BE2C (cell line): ENCODE results near the gene PSEN2.
"Not testable (repeated sequence)": the region's sequence is repeated elsewhere in the genome, so short reads cannot be mapped to it uniquely, and the experiment has no call there.

ENCODE experiments used
- DNase-seq: peaks from one replicate; pipeline ENCODE4 v3.0.0-alpha.2; 2020
- H3K27me3 ChIP-seq: fragments of 250-450 bp; sonication (Bioruptor Pico); 2 replicates; pipeline ENCODE4 v1.5.1; 2020; ENCODE audit warnings: mild to moderate bottlenecking
- H3K36me3 ChIP-seq: fragments of 250-450 bp; sonication (Bioruptor Pico); 2 replicates; pipeline ENCODE4 v1.5.1; 2020; ENCODE audit warnings: mild to moderate bottlenecking
- H3K4me1 ChIP-seq: fragments of 250-450 bp; sonication (Bioruptor Pico); 2 replicates; pipeline ENCODE4 v1.5.1; 2020
- H3K4me3 ChIP-seq: 2 replicates; pipeline ENCODE4 v1.5.1; 2011; ENCODE audit warnings: low read depth, low read length
- H3K9me3 ChIP-seq: fragments of 250-450 bp; sonication (Bioruptor Pico); 2 replicates; pipeline ENCODE4 v1.5.1; 2020
- CTCF ChIP-seq: IDR thresholded peaks from 2 replicates; pipeline ENCODE4 v1.5.1; 2012; ENCODE audit warnings: mild to moderate bottlenecking, low read depth, low read length

The PSEN2 gene

GRCh38 chr1:226832613-226833012 lies 37.8 kb upstream of the PSEN2 start:
- Histone ChIP-seq H3K27me3 (no peaks in the 10 kb centered on the region), H3K4me1 (no peaks in the 10 kb centered on the region), H3K9me3 (no peaks in the 10 kb centered on the region), H3K4me3 (no peak overlapping the region), H3K36me3 (no peaks in the 10 kb centered on the region)
- no peak for TF ChIP-seq CTCF
- DNase-seq: no peak

DNA sequence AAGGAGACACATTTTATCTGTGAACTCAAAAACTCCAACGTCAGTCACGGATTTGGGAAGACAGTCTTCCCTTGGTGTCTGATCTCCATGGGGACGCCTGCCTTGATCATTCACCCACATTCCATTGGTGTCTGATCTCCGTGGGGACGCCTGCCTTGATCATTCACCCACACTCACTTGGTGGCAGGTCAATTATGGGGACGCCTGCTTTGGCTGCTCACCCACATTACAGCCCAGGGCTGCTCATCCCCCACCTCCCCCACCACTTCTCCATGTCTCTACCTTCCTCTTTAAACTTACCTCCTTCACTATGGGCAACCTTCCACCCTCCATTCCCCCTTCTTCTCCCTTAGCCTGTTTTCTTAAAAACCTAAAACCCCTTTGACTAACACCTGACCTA lies 36.2 kb upstream of the PSEN2 start:
- H3K27me3 ChIP-seq, DNase-seq, H3K4me3 ChIP-seq: not testable (repeated sequence)

GRCh38 chr1:226835396-226835795 lies 35.0 kb upstream of the PSEN2 start:
- not testable (repeated sequence) for DNase-seq, H3K36me3 ChIP-seq, H3K27me3 ChIP-seq

More for the DNA sequence above, 36.2 kb upstream of the PSEN2 start:
- H3K9me3 ChIP-seq, H3K36me3 ChIP-seq, H3K4me1 ChIP-seq: not testable (repeated sequence)

DNA sequence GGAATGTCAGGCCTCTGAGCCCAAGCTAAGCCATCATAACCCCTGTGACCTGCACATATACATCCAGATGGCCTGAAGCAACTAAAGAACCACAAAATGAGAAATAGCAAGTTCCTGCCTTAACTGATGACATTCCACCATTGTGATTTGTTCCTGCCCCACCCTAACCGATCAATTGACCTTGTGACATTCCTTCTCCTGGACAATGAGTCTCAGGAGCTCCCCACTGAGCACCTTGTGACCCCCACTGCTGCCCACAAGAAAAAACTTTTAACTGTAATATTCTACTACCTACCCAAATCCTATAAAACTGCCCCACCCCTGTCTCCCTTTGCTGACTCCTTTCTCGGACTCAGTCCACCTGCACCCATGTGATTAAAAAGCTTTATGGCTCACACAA lies 32.5 kb upstream of the PSEN2 start:
- not testable (repeated sequence) for DNase-seq

More at GRCh38 chr1:226835396-226835795, 35.0 kb upstream of the PSEN2 start:
- not testable (repeated sequence) for H3K4me1 ChIP-seq, H3K9me3 ChIP-seq, H3K4me3 ChIP-seq

GRCh38 chr1:226838456-226838855 lies 32.0 kb upstream of the PSEN2 start:
- TF ChIP-seq CTCF: no peak
- Histone ChIP-seq H3K4me3 (no peak overlapping the region), H3K4me1 (no peaks in the 10 kb centered on the region), H3K36me3 (no peaks in the 10 kb centered on the region), H3K27me3 (no peaks in the 10 kb centered on the region), H3K9me3 (no peaks in the 10 kb centered on the region)
- DNase-seq: no peak

More for the DNA sequence above, 32.5 kb upstream of the PSEN2 start:
- H3K27me3 ChIP-seq, H3K4me3 ChIP-seq, H3K9me3 ChIP-seq, H3K36me3 ChIP-seq, H3K4me1 ChIP-seq: not testable (repeated sequence)

GRCh38 chr1:226845624-226846023 lies 24.8 kb upstream of the PSEN2 start:
- Histone ChIP-seq H3K4me1 (no peaks in the 10 kb centered on the region), H3K36me3 (no peaks in the 10 kb centered on the region), H3K27me3 (no peaks in the 10 kb centered on the region), H3K4me3 (no peak overlapping the region), H3K9me3 (no peaks in the 10 kb centered on the region)
- TF ChIP-seq CTCF: no peak
- no peak for DNase-seq

GRCh38 chr1:226846786-226847185 lies 23.6 kb upstream of the PSEN2 start:
- Histone ChIP-seq H3K27me3 (no peaks in the 10 kb centered on the region), H3K4me1 (no peaks in the 10 kb centered on the region), H3K9me3 (no peaks in the 10 kb centered on the region), H3K4me3 (no peak overlapping the region), H3K36me3 (no peaks in the 10 kb centered on the region)
- DNase-seq: no peak
- no peak for TF ChIP-seq CTCF

DNA sequence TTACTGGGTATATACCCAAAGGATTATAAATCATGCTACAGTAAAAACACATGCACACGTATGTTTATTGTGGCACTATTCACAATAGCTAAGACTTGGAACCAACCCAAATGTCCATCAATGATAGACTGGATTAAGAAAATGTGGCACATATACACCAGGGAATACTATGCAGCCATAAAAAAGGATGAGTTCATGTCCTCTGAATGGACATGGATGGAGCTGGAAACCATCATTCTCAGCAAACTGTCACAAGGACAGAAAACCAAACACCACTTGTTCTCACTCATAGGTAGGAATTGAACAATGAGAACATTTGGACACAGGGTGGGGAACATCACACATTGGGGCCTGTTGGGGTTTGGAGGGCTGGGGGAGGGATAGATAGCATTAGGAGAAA lies 15.9 kb upstream of the PSEN2 start:
- H3K4me1 ChIP-seq, H3K4me3 ChIP-seq, DNase-seq, H3K27me3 ChIP-seq, H3K36me3 ChIP-seq, H3K9me3 ChIP-seq: not testable (repeated sequence)
